Liver (tissue), 9 donors: Measurements from ENCODE around the gene PSAT1. TPM values are rescaled to one million over a fixed set of nuclear protein-coding genes. Genes with fewer than 3 reads are reported as not detected.

ENCODE experiments used
- DNase-seq: peaks from one replicate; pipeline ENCODE4 v3.0.0-alpha.2; 2017; ENCODE audit warnings: low spot score
- H3K27ac ChIP-seq, 2 donors: one replicate each; pipeline ENCODE4 v1.7.0; 2013; ENCODE audit warnings: inconsistent platforms in 2 of 2, low read length in 2 of 2, control low read depth in 1 of 2, low read depth in 1 of 2, mild to moderate bottlenecking in 1 of 2
- H3K27me3 ChIP-seq, 4 donors: one replicate each; pipeline versions ENCODE4 v1.6.1 to v1.7.0; 2013; ENCODE audit warnings: low read length in 3 of 4, inconsistent platforms in 1 of 4, mild to moderate bottlenecking in 1 of 4, moderate library complexity in 1 of 4; ENCODE audit not compliant: control insufficient read depth in 4 of 4, insufficient read depth in 4 of 4
- H3K36me3 ChIP-seq, 4 donors: one replicate each; pipeline versions ENCODE4 v1.6.1 to v1.7.0; 2013; ENCODE audit warnings: low read length in 3 of 4, mild to moderate bottlenecking in 3 of 4, low read depth in 1 of 4, moderate library complexity in 1 of 4; ENCODE audit not compliant: control insufficient read depth in 4 of 4, insufficient read depth in 3 of 4
- H3K4me1 ChIP-seq, 4 donors: one replicate each; pipeline versions ENCODE4 v1.6.1 to v1.7.0; 2013; ENCODE audit warnings: low read length in 3 of 4, mild to moderate bottlenecking in 3 of 4, moderate library complexity in 1 of 4; ENCODE audit not compliant: control insufficient read depth in 4 of 4, insufficient read depth in 4 of 4
- H3K4me3 ChIP-seq, 3 donors: one replicate each; pipeline versions ENCODE4 v1.6.1 to v1.7.0; 2013; ENCODE audit warnings: low read length in 3 of 3, control low read depth in 1 of 3, low read depth in 1 of 3, mild to moderate bottlenecking in 1 of 3
- H3K9ac ChIP-seq, 2 donors: one replicate each; pipeline ENCODE4 v1.7.0; 2013; ENCODE audit warnings: low read length in 2 of 2, mild to moderate bottlenecking in 2 of 2, moderate library complexity in 2 of 2, control low read depth in 1 of 2, low read depth in 1 of 2
- H3K9me3 ChIP-seq, 4 donors: one replicate each; pipeline versions ENCODE4 v1.6.1 to v1.7.0; 2013; ENCODE audit warnings: low read length in 3 of 4; ENCODE audit not compliant: control insufficient read depth in 4 of 4
- EGR1 ChIP-seq, 2 donors: IDR thresholded peaks; 2 replicates each; pipeline ENCODE4 v1.6.1; 2016 to 2018; ENCODE audit warnings: antibody characterized with exemption in 2 of 2, low read depth in 2 of 2
- FOXA1 ChIP-seq: IDR thresholded peaks from 2 replicates; pipeline ENCODE4 v1.6.1; 2016; ENCODE audit warnings: antibody characterized with exemption
- FOXA2 ChIP-seq: IDR thresholded peaks from 2 replicates; pipeline ENCODE4 v1.6.1; 2016; ENCODE audit warnings: antibody characterized with exemption
- GABPA ChIP-seq, 2 donors: IDR thresholded peaks in 1 of 2; conservative IDR thresholded peaks in 1 of 2; 2 replicates each; pipeline ENCODE4 v1.6.1; 2016; ENCODE audit warnings: antibody characterized with exemption in 2 of 2, mild to moderate bottlenecking in 1 of 2, moderate library complexity in 1 of 2
- HNF4A ChIP-seq, 2 donors: conservative IDR thresholded peaks; 2 replicates each; pipeline ENCODE4 v1.6.1; 2016; ENCODE audit warnings: antibody characterized with exemption in 2 of 2, mild to moderate bottlenecking in 2 of 2
- HNF4G ChIP-seq: IDR thresholded peaks from 2 replicates; pipeline ENCODE4 v1.6.1; 2016; ENCODE audit warnings: antibody characterized with exemption
- JUND ChIP-seq, 2 donors: IDR thresholded peaks; 2 replicates each; pipeline ENCODE4 v1.6.1; 2016; ENCODE audit warnings: antibody characterized with exemption in 2 of 2
- NR2F2 ChIP-seq: IDR thresholded peaks from 2 replicates; pipeline ENCODE4 v1.6.1; 2016; ENCODE audit warnings: antibody characterized with exemption
- RAD21 ChIP-seq, 2 donors: IDR thresholded peaks; 2 replicates each; pipeline ENCODE4 v1.6.1; 2016; ENCODE audit warnings: antibody characterized with exemption in 2 of 2, mild to moderate bottlenecking in 2 of 2
- RXRA ChIP-seq, 2 donors: IDR thresholded peaks; 2 replicates each; pipeline ENCODE4 v1.6.1; 2017 to 2018; ENCODE audit warnings: antibody characterized with exemption in 2 of 2, mild to moderate bottlenecking in 1 of 2
- SP1 ChIP-seq: IDR thresholded peaks from 2 replicates; pipeline ENCODE4 v1.6.1; 2018; ENCODE audit warnings: antibody characterized with exemption, mild to moderate bottlenecking
- TAF1 ChIP-seq: conservative IDR thresholded peaks from 2 replicates; pipeline ENCODE4 v1.6.1; 2016; ENCODE audit warnings: antibody characterized with exemption, mild to moderate bottlenecking
- YY1 ChIP-seq: IDR thresholded peaks from 2 replicates; pipeline ENCODE4 v1.6.1; 2016; ENCODE audit warnings: antibody characterized with exemption, mild to moderate bottlenecking
- WGBS: extraction: QIAGEN DNeasy Blood & Tissue Kit; methylation state at CpG from one replicate; pipeline ENCODE4 v1.1.7; 2013; 5-methylcytosine and 5-hydroxymethylcytosine counted together
- polyA plus RNA-seq, 2 donors: library from polyadenylated mRNA; stranded (reverse) in 1 of 2; unstranded in 1 of 2; fragments of 200-250 nt in 1 of 2; fragments of >200 nt in 1 of 2; fragmentation: Nextera tagmentation in 1 of 2; extraction: Ambion mirVana in 1 of 2; gene quantifications; one replicate each; pipeline versions ENCODE4 v1.2.1 to v1.2.3, GENCODE V29; 2013 to 2015
- total RNA-seq, 2 donors: library from RNA; depleted of rRNA; stranded (reverse); fragments of >200 nt; gene quantifications; one replicate each; pipeline ENCODE4 v1.2.3, GENCODE V29; 2014
- TF ChIP-seq, protein P1 (sequence below): fragments of 150-350 bp; IDR thresholded peaks from 2 replicates; pipeline ENCODE4 v1.5.1; 2017; ENCODE audit warnings: improper control_type of control experiment, low read depth, low read length; ENCODE audit not compliant: missing input control
- TF ChIP-seq, protein P2 (sequence below): IDR thresholded peaks from 2 replicates; pipeline ENCODE4 v1.6.1; 2016; ENCODE audit warnings: antibody characterized with exemption, mild to moderate bottlenecking
- TF ChIP-seq, protein P3 (sequence below): IDR thresholded peaks from 2 replicates; pipeline ENCODE4 v1.6.1; 2016; ENCODE audit warnings: antibody characterized with exemption
- TF ChIP-seq, protein P4 (sequence below): IDR thresholded peaks from 2 replicates; pipeline ENCODE4 v1.6.1; 2016; ENCODE audit warnings: antibody characterized with exemption
- TF ChIP-seq, protein P5 (sequence below): IDR thresholded peaks from 2 replicates; pipeline ENCODE4 v1.6.1; 2016; ENCODE audit warnings: antibody characterized with exemption
- donor health status: healthy.
- donor health status: healthy.
- donor health status: healthy.
- donor health status: healthy.
- donor health status: healthy.

PSAT1 gene
- total and polyA plus RNA-seq, 4 donors = 28.0 to 156 (median 66.8) TPM

DNA sequence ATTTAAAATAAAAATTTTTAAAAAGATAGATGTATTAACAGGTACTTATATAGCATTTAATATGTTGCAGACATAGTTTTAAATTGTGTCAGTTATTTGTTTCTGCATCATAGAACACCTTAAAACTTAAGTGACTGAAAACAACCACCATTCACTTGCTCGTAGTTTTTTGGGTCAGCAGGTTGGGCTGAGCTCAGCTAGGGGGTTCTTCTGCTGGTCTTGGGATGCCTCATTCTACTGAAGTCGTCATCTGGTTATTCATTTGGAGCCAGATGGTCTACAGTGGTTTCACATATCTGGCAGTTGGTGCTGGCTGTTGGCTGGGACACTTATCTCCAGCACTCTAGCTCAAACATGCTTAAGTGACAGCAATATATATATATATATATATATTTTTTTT lies 29.6 kb downstream of the PSAT1 start:
- TF ChIP-seq HNF4A (conservative IDR thresholded peaks at IDR 0.05) = no peak
- TF ChIP-seq, protein P1, sequence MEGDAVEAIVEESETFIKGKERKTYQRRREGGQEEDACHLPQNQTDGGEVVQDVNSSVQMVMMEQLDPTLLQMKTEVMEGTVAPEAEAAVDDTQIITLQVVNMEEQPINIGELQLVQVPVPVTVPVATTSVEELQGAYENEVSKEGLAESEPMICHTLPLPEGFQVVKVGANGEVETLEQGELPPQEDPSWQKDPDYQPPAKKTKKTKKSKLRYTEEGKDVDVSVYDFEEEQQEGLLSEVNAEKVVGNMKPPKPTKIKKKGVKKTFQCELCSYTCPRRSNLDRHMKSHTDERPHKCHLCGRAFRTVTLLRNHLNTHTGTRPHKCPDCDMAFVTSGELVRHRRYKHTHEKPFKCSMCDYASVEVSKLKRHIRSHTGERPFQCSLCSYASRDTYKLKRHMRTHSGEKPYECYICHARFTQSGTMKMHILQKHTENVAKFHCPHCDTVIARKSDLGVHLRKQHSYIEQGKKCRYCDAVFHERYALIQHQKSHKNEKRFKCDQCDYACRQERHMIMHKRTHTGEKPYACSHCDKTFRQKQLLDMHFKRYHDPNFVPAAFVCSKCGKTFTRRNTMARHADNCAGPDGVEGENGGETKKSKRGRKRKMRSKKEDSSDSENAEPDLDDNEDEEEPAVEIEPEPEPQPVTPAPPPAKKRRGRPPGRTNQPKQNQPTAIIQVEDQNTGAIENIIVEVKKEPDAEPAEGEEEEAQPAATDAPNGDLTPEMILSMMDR = no peak
- TF ChIP-seq GABPA (IDR thresholded peaks at IDR 0.05 in 1 of 2, conservative IDR thresholded peaks at IDR 0.05 in 1 of 2) = no peak
- no peak for TF ChIP-seq EGR1 (IDR thresholded peaks at IDR 0.05; ENCODE audit: low read depth in 2 of 2)
- TF ChIP-seq, protein P2, sequence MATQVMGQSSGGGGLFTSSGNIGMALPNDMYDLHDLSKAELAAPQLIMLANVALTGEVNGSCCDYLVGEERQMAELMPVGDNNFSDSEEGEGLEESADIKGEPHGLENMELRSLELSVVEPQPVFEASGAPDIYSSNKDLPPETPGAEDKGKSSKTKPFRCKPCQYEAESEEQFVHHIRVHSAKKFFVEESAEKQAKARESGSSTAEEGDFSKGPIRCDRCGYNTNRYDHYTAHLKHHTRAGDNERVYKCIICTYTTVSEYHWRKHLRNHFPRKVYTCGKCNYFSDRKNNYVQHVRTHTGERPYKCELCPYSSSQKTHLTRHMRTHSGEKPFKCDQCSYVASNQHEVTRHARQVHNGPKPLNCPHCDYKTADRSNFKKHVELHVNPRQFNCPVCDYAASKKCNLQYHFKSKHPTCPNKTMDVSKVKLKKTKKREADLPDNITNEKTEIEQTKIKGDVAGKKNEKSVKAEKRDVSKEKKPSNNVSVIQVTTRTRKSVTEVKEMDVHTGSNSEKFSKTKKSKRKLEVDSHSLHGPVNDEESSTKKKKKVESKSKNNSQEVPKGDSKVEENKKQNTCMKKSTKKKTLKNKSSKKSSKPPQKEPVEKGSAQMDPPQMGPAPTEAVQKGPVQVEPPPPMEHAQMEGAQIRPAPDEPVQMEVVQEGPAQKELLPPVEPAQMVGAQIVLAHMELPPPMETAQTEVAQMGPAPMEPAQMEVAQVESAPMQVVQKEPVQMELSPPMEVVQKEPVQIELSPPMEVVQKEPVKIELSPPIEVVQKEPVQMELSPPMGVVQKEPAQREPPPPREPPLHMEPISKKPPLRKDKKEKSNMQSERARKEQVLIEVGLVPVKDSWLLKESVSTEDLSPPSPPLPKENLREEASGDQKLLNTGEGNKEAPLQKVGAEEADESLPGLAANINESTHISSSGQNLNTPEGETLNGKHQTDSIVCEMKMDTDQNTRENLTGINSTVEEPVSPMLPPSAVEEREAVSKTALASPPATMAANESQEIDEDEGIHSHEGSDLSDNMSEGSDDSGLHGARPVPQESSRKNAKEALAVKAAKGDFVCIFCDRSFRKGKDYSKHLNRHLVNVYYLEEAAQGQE = no peak
- TF ChIP-seq, protein P3, sequence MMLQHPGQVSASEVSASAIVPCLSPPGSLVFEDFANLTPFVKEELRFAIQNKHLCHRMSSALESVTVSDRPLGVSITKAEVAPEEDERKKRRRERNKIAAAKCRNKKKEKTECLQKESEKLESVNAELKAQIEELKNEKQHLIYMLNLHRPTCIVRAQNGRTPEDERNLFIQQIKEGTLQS = no peak
- TF ChIP-seq FOXA1 = no peak
- TF ChIP-seq FOXA2 = no peak
- TF ChIP-seq, protein P4, sequence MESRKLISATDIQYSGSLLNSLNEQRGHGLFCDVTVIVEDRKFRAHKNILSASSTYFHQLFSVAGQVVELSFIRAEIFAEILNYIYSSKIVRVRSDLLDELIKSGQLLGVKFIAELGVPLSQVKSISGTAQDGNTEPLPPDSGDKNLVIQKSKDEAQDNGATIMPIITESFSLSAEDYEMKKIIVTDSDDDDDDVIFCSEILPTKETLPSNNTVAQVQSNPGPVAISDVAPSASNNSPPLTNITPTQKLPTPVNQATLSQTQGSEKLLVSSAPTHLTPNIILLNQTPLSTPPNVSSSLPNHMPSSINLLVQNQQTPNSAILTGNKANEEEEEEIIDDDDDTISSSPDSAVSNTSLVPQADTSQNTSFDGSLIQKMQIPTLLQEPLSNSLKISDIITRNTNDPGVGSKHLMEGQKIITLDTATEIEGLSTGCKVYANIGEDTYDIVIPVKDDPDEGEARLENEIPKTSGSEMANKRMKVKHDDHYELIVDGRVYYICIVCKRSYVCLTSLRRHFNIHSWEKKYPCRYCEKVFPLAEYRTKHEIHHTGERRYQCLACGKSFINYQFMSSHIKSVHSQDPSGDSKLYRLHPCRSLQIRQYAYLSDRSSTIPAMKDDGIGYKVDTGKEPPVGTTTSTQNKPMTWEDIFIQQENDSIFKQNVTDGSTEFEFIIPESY = no peak
- TF ChIP-seq YY1 = no peak
- no peak for TF ChIP-seq NR2F2
- TF ChIP-seq TAF1 = no peak
- TF ChIP-seq, protein P5, sequence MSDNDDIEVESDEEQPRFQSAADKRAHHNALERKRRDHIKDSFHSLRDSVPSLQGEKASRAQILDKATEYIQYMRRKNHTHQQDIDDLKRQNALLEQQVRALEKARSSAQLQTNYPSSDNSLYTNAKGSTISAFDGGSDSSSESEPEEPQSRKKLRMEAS = no peak
- TF ChIP-seq RXRA (IDR thresholded peaks at IDR 0.05) = no peak
- no peak for TF ChIP-seq HNF4G
- no peak for TF ChIP-seq JUND (IDR thresholded peaks at IDR 0.05)
- no peak for TF ChIP-seq SP1
- TF ChIP-seq RAD21 (IDR thresholded peaks at IDR 0.05) = no peak
- no peak overlapping the region for H3K4me3 ChIP-seq
- H3K36me3 ChIP-seq = peaks cover 0 to 8% (median 2%) of the 10 kb centered on the region in 4 donors
- H3K9me3 ChIP-seq = no peaks in the 10 kb centered on the region
- peaks cover 0 to 14% (median 5%) of the 10 kb centered on the region in 4 donors for H3K4me1 ChIP-seq
- no peaks in the 10 kb centered on the region for H3K27me3 ChIP-seq
- H3K9ac ChIP-seq = no peak overlapping the region
- no peak overlapping the region for H3K27ac ChIP-seq
- DNase-seq = no peak
- 99% methylated on average over 2 of the region's 2 CpGs for WGBS
